Measurements from ENCODE around the gene FAM50B.

DNA sequence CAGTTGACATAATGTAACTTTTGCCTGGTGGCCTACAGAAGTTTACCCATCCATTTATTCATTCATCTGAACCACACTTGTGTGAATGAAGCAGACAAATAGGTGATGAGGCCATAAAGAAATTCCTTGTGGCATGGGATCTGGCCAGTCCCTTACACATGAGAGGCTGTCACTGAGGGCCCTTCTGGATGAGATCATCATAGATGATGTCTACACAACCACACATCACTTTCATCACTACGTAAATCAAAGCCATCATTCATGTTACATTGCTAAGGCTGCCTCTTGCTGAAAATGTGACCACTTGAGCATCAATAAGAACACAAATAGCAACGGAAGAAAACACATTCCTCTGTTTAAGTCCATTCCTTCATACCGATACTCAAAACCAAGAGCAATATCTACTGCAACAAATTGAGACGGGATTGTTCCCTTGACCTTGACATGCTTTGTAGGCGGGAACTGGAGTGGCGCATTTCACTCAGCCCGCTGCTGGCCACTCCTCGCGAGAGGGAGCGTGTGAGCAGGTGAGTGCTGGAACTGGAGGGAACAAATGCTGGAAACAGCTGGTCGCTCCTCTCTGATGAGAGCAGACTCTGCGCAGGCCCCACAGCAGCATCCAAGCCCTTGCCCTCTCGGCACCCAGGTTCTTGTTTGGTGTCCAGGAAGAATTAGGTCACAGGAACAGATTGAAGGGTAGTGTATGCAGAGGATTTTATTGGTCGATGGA, 49.3 kb downstream of the FAM50B start:
- TF ChIP-seq, protein P1, sequence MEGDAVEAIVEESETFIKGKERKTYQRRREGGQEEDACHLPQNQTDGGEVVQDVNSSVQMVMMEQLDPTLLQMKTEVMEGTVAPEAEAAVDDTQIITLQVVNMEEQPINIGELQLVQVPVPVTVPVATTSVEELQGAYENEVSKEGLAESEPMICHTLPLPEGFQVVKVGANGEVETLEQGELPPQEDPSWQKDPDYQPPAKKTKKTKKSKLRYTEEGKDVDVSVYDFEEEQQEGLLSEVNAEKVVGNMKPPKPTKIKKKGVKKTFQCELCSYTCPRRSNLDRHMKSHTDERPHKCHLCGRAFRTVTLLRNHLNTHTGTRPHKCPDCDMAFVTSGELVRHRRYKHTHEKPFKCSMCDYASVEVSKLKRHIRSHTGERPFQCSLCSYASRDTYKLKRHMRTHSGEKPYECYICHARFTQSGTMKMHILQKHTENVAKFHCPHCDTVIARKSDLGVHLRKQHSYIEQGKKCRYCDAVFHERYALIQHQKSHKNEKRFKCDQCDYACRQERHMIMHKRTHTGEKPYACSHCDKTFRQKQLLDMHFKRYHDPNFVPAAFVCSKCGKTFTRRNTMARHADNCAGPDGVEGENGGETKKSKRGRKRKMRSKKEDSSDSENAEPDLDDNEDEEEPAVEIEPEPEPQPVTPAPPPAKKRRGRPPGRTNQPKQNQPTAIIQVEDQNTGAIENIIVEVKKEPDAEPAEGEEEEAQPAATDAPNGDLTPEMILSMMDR (conservative IDR thresholded peaks at IDR 0.05; ENCODE audit: low read depth, low read length), result no peak
- TF ChIP-seq MAFK (IDR thresholded peaks at IDR 0.05; ENCODE audit: low read depth, low read length) (no peak), RAD21 (IDR thresholded peaks at IDR 0.05; ENCODE audit: low read length) (no peak), POLR2A (IDR thresholded peaks at IDR 0.05; ENCODE audit: low read depth, low read length) (no peak), MXI1 (IDR thresholded peaks at IDR 0.05; ENCODE audit: borderline replicate concordance, low read depth, low read length) (no peak), CEBPB (IDR thresholded peaks at IDR 0.05; ENCODE audit: low read depth, low read length) (no peak)

Data from IMR-90 (cell line).